HG03108 (cell line): ENCODE results near the gene DIS3L2.
"Not testable (repeated sequence)": the region's sequence is repeated elsewhere in the genome, so short reads cannot be mapped to it uniquely, and the experiment has no call there.

Experiments used
- ATAC-seq: cut with Tn5 transposase; IDR thresholded peaks from one replicate; pipeline ENCODE4 v1.9.1; 2021; ENCODE audit warnings: moderate library complexity; ENCODE audit not compliant: unreplicated experiment

DIS3L2 gene

DNA sequence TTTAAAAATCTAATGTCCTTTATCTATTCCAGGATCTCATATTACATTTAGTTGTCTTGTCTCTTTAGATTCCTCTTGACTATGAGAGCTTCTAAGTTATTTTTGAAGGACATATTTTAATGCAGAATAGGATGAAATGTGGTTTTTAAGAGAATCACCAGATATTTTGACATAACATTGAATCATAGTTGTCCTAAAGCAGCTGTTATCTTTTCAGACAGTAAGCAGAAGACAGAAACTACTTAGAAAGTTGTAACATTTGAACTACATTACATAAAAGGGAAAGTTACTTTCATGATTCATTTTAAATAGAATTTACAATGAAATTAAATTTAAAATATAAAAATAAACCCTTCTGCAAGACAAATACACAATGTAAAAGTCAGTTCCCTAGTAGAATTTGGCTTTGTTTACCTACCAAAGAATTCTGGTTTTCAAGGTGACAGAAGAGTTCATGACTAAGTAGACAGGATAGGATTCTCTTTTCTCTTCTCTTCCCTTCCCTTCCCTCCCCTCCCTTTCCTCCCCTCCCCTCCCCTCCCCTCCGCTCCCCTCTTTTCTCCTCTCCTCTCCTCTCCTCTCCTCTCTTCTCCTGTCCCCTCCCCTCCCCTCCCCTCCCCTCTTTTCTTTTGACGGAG lies 186.0 kb downstream of the DIS3L2 start:
- ATAC-seq = no peak

DNA sequence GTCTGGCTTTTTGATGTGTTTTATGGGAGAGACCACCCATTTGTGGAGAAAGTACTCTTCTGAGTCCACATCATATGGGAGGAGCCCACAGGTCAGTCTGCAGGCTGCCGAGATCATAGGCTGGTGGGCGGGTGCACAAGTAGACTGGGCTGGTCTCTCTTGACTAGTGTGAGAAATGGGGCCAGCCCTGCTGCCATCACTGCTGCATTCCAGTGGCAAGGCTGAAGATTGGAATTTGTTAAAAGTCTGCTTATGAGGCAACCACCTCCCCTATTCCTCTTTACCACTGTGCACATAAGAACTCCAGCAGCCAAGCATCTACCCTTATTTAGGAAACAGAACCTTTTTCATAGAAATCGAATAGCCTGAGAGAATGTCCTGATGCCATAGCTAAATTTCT lies 200.7 kb downstream of the DIS3L2 start:
- no peak for ATAC-seq

DNA sequence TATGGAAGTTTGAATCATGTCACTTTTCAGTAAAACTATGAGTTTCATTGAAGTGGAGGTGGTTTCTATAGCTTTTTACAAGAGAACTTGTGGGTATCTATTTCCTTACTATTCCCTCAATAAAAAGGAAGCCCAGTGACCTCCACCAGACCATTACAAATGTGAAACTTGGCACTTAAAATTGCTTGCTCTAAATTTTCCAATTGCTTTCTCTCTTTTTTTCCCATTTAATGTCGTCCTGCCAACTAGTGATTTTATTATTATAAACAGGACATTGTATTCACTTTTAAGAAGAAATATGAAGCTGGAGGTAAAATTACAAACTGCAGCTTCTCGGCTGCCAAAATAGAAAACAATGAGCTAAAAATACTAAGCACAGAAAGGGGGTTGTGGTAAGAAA lies 208.9 kb downstream of the DIS3L2 start:
- no peak for ATAC-seq

DNA sequence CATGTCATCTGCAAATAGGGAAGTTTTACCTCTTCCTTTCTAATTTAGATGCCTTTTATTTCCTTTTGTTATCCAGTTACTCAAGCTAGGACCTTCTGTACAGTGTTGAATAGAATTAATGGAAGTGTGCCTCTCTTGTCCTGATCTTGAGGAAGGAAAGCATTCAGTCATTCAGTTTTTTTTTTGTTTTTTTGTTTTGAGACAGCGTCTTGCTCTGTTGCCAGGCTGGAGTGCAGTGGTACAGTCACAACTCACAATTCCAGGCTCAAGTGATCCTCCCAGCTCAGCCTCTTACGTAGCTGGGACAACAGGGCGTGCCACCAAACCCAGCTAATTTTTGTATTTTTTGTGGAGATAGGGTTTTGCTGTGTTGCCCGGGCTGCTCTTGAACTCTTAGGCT lies 213.1 kb downstream of the DIS3L2 start:
- ATAC-seq = no peak

GRCh38 chr2:232176587-232176986 lies 215.1 kb downstream of the DIS3L2 start:
- ATAC-seq = not testable (repeated sequence)

GRCh38 chr2:232183279-232183678 lies 221.8 kb downstream of the DIS3L2 start:
- ATAC-seq = no peak

DNA sequence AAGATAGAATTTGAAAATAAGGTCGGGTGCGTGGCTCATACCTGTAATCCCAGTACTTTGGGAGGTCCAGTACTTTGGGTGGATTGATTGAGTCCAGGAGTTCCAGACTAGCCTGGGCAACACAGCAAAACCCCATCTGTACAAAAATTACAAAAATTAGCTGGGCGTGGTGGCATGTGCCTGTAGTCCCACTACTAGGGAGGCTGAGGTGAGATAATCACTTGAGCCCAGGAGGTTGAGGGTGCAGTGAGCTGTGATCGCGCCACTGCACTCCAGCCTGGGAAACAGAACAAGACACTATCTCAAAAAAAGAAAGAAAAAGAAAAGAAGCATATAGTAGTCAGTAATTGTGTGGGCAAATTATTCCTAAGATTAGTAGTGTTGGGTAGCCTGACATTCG lies 222.8 kb downstream of the DIS3L2 start:
- no peak for ATAC-seq

DNA sequence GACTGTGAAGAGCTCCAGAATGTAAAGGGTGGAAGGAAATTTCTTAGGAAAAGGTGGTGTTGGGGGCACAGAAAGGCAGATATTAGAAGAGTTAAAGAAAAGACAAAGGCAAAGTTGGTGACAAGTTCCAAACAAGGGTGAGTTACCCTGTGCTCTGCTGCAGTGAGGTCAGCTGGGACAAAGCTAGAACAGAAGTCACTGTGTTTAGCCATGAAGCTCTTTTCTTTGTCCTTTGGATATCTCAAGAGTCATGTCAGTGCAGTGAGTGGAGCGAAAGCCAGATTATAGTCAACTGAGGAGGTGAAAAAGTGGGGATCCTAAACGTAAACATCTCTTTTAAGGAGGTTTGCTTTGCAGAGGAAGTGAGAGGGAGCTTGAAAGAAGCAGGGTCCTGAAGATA lies 229.3 kb downstream of the DIS3L2 start:
- ATAC-seq = no peak

DNA sequence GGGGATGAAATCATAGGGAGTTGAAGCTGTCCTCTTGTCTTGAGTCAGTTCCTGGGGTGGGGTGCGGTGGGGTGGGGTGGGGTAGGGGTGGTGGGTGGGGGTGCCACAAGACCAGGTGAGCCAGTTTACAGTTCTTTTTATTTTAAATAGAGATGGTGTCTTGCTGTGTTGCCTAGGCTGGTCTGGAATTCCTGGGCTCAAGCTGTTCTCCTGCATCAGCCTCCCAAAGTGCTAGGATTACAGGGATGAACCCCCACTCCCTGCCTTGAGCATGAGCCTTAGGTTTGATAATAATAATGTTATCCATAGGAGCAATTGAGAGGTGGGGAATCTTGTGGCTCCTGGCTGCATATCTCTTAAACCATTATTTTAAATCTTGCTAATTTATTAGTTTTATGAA lies 234.0 kb downstream of the DIS3L2 start:
- no peak for ATAC-seq

- ATAC-seq = no peak
These were observed 235.3 kb downstream of the DIS3L2 start for GRCh38 chr2:232196802-232197201.

- ATAC-seq = no peak
These were observed 238.7 kb downstream of the DIS3L2 start for GRCh38 chr2:232200195-232200594.

- ATAC-seq = no peak
These were observed 241.8 kb downstream of the DIS3L2 start for GRCh38 chr2:232203166-232203891.

DNA sequence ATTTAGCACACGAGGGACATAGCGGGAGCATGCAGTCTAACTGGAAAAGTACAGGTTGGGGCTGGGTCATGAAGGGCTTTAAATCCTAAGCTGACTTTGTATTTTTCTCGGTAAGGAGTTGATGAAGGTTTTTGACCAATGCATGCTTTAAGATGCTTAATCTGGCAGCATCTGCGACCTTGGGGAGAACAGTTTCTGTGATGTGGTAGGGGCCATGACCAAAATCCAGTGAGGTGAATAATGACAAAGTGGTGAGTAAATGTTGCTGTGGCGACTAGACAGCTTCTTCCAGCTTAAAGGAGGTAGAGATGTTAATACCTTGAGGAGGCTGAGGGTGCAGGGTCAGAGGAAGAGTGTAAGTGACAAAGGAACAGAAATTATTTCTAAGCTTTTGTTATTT lies 242.4 kb downstream of the DIS3L2 start:
- ATAC-seq = no peak

DNA sequence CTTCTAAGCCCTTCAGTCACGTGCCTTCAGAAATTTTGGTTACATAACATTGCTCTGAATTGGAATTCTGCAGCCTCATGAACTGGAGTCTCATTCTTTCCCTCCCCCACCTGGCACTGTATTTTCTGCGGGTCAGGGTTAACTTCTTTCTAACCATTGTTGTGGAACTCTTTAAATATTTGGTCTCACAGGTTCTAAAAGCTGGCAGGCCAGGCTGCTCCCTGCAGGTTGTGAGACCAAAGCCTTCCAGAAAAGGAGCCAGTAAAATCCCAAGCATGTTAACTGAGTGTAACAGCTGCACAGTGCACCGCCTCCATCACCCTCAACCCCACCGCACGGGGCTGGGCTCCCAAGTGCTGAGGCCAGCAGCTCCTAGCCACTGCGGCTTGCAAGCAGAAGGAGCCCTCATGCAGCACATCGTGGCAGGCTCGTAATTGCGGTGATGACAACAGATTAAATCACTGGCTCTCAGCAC lies 243.0 kb downstream of the DIS3L2 start:
- ATAC-seq = no peak

GRCh38 chr2:232207174-232207573 lies 245.7 kb downstream of the DIS3L2 start:
- no peak for ATAC-seq

DNA sequence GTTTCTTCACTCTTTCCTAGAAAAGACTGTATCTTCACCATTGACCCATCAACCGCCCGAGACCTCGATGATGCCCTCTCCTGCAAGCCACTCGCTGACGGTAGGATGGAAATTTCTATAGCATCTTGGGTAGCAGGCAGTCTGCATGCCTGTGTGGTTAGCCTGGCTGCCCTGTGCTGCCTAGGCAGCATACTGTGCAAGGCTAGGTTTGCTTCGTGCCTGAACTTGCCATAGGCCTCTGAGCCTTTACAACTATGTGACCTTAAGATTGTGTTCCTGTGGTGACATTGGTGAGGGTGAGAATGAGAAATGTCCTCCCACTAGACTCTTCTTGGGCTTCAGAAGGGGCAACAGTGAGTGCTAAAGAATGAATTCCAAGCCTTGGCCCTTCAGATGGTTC lies 248.8 kb downstream of the DIS3L2 start:
- no peak for ATAC-seq

- no peak for ATAC-seq
These were observed 250.5 kb downstream of the DIS3L2 start for GRCh38 chr2:232211743-232212686.

- no peak for ATAC-seq
These were observed 251.7 kb downstream of the DIS3L2 start for GRCh38 chr2:232213176-232213575.

- ATAC-seq = no peak
These were observed 252.5 kb downstream of the DIS3L2 start for GRCh38 chr2:232214053-232214452.

DNA sequence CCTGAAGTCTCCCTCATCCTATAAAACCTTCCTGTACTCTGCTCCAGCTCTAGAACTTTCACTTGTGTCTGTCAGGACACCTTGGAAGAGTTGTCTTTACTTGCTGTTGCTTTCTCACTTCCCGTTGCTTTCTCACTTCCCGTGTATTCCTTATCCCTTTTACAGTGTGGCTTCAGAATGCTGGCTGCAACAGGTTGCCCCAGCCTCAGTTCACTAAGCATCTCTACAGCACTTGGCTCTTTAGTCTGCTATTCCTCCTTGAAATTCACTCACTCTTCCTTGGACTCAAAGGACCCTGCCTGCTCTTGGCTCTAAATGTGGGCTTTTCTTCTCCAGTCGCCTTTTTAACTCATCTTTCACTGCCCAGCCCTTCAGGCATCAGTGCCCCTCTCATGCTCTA lies 254.5 kb downstream of the DIS3L2 start:
- no peak for ATAC-seq

DNA sequence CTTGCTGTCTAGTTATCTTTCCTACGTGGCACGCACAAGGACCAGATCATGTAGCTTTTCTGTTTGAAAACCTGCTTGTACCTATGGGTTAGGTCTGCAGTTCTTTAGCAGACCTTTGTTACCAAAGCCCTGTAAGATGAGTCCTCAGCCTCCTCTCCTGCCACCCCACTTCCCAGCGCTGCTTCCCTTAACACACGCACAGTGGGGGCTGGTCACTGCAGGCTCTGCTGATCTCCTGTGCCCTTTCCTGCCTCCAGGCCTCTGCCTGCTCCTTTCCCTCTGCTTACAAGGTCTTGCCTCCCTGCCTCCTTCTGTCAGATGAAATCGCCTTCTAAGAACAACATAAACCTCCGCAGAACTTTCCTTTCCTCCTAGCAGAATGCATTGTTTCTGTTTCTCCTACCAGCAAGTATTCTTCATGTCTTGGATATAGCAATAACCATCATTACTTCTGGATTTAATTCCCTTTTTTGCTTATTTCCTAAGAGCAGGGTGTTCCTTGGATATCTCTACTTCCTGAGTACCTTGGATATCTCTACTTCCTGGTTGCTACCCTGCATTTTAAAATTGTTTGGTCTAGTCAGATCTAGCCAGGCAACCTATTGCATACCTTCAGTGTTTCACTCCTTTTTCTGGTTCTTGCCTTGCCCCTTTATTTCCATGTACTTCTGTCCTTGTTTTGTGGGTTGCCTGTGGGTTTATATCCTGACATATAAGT lies 257.4 kb downstream of the DIS3L2 start:
- ATAC-seq = no peak
